IMR-90 (cell line): ENCODE data around the gene GALNT14. TPM values are rescaled to one million over a fixed set of nuclear protein-coding genes. Genes with fewer than 3 reads are reported as not detected.

Experiments used
- ATAC-seq: fragments of 200-7000 bp; cut with Tn5 transposase; 2 replicates; pipeline ENCODE4 v1.9.1; 2020; ENCODE audit warnings: low read depth, mild to moderate bottlenecking, moderate library complexity
- BruUV-seq: library from RNA; stranded (reverse); fragments of 400-500 nt; replicated peaks from 2 replicates; lab custom pipeline; 2021; lab: Mats Ljungman, UMichigan
- CTCF ChIA-PET: fragments of 300-600 bp; formaldehyde crosslinking; extraction: SDS; loops from one replicate; lab custom pipeline; 2021; ENCODE audit warnings: antibody characterized with exemption; lab: Yijun Ruan, JAX
- POLR2A ChIA-PET: fragments of 300-600 bp; sonication (Branson Sonifier 250); formaldehyde crosslinking; loops from one replicate; lab custom pipeline; 2022; ENCODE audit warnings: antibody characterized with exemption; ENCODE audit not compliant: unreplicated experiment; lab: Charles Lee
- DNase-seq: peaks from one replicate; pipeline ENCODE4 v3.0.0; 2013
- H2AFZ ChIP-seq: replicated peaks from 2 replicates; pipeline ENCODE3; 2013; ENCODE audit warnings: low read length, mild to moderate bottlenecking; ENCODE audit not compliant: poor library complexity
- H2AK5ac ChIP-seq: 2 replicates; pipeline ENCODE4 v1.6.1; 2013; ENCODE audit warnings: low read depth, low read length, inconsistent platforms
- H2AK9ac ChIP-seq: replicated peaks from 2 replicates; pipeline ENCODE3; 2013; ENCODE audit warnings: mild to moderate bottlenecking, low read depth, low read length, moderate library complexity; ENCODE audit not compliant: poor library complexity
- H2BK120ac ChIP-seq: 2 replicates; pipeline ENCODE4 v1.6.1; 2013; ENCODE audit warnings: low read depth, low read length, inconsistent platforms
- H2BK15ac ChIP-seq: 3 replicates; pipeline ENCODE4 v1.6.1; 2013; ENCODE audit warnings: low read depth, low read length, inconsistent platforms
- H2BK20ac ChIP-seq: 2 replicates; pipeline ENCODE4 v1.6.1; 2013; ENCODE audit warnings: low read depth, mild to moderate bottlenecking, inconsistent platforms, low read length, moderate library complexity
- H2BK5ac ChIP-seq: 2 replicates; pipeline ENCODE4 v1.6.1; 2013; ENCODE audit warnings: mild to moderate bottlenecking, low read depth, low read length, inconsistent platforms; ENCODE audit not compliant: poor library complexity, severe bottlenecking
- H3K14ac ChIP-seq: replicated peaks from 2 replicates; pipeline ENCODE4 v1.6.1; 2013; ENCODE audit warnings: low read depth, low read length, inconsistent platforms
- H3K18ac ChIP-seq: 2 replicates; pipeline ENCODE4 v1.6.1; 2013; ENCODE audit warnings: low read depth, low read length, control low read depth
- H3K23ac ChIP-seq: 2 replicates; pipeline ENCODE4 v1.6.1; 2013; ENCODE audit warnings: low read depth, low read length, inconsistent platforms
- H3K27ac ChIP-seq: 2 replicates; pipeline ENCODE4 v1.5.1; 2013; ENCODE audit warnings: mild to moderate bottlenecking, control low read depth, low read length; ENCODE audit not compliant: insufficient read depth
- H3K27me3 ChIP-seq: 2 replicates; pipeline ENCODE4 v1.6.1; 2013; ENCODE audit warnings: low read length; ENCODE audit not compliant: control insufficient read depth, insufficient read depth
- H3K36me3 ChIP-seq: 2 replicates; pipeline ENCODE4 v1.6.1; 2013; ENCODE audit warnings: low read length, mixed read lengths; ENCODE audit not compliant: control insufficient read depth, insufficient read depth
- H3K4ac ChIP-seq: 2 replicates; pipeline ENCODE4 v1.6.1; 2013; ENCODE audit warnings: low read depth, low read length, inconsistent platforms
- H3K4me1 ChIP-seq: 2 replicates; pipeline ENCODE4 v1.6.1; 2013; ENCODE audit warnings: low read length, mixed read lengths; ENCODE audit not compliant: control insufficient read depth, insufficient read depth
- H3K4me2 ChIP-seq: 2 replicates; pipeline ENCODE4 v1.6.1; 2013; ENCODE audit warnings: low read depth, mild to moderate bottlenecking, control low read depth, low read length, moderate library complexity
- H3K4me3 ChIP-seq: 2 replicates; pipeline ENCODE4 v1.5.1; 2013; ENCODE audit warnings: low read depth, mild to moderate bottlenecking, control low read depth, low read length, moderate library complexity; ENCODE audit not compliant: insufficient read depth
- H3K56ac ChIP-seq: 2 replicates; pipeline ENCODE4 v1.6.1; 2013; ENCODE audit warnings: low read length, inconsistent platforms; ENCODE audit not compliant: insufficient read depth; ENCODE audit errors: extremely low read depth
- H3K79me1 ChIP-seq, 2 experiments: 2 replicates each; pipeline ENCODE4 v1.6.1; 2013; ENCODE audit warnings: low read length in 2 of 2, inconsistent platforms in 1 of 2, low read depth in 1 of 2
- H3K9ac ChIP-seq: 2 replicates; pipeline ENCODE4 v1.6.1; 2013; ENCODE audit warnings: low read depth, low read length, control low read depth
- H3K9me1 ChIP-seq: 2 replicates; pipeline ENCODE4 v1.6.1; 2013; ENCODE audit warnings: low read length, inconsistent platforms; ENCODE audit not compliant: insufficient read depth
- H3K9me3 ChIP-seq: 2 replicates; pipeline ENCODE4 v1.6.1; 2013; ENCODE audit warnings: low read length; ENCODE audit not compliant: control insufficient read depth, insufficient read depth
- H4K20me1 ChIP-seq: 2 replicates; pipeline ENCODE4 v1.6.1; 2013; ENCODE audit warnings: low read length, inconsistent platforms; ENCODE audit not compliant: insufficient read depth
- H4K5ac ChIP-seq: 2 replicates; pipeline ENCODE4 v1.6.1; 2013; ENCODE audit warnings: mild to moderate bottlenecking, low read depth, low read length, control low read depth
- H4K8ac ChIP-seq, 2 experiments: 2 replicates each; pipeline ENCODE4 v1.6.1; 2013; ENCODE audit warnings: low read depth in 2 of 2, low read length in 2 of 2, control low read depth in 1 of 2, inconsistent platforms in 1 of 2
- H4K91ac ChIP-seq: 2 replicates; pipeline ENCODE4 v1.6.1; 2013; ENCODE audit warnings: low read depth, low read length, inconsistent platforms; ENCODE audit not compliant: insufficient read depth
- CEBPB ChIP-seq: IDR thresholded peaks from 2 replicates; pipeline ENCODE4 v1.6.1; 2012; ENCODE audit warnings: low read depth, low read length, improper control_type of control experiment
- CHD1 ChIP-seq: IDR thresholded peaks from 2 replicates; pipeline ENCODE4 v1.6.1; 2012; ENCODE audit warnings: low read depth, low read length, improper control_type of control experiment
- FOS ChIP-seq: fragments of 150-350 bp; IDR thresholded peaks from 2 replicates; pipeline ENCODE4 v1.6.1; 2016; ENCODE audit warnings: low read depth, low read length
- MAFK ChIP-seq: IDR thresholded peaks from 2 replicates; pipeline ENCODE4 v1.6.1; 2012; ENCODE audit warnings: low read depth, low read length, improper control_type of control experiment
- MAZ ChIP-seq: IDR thresholded peaks from 2 replicates; pipeline ENCODE4 v1.6.1; 2012; ENCODE audit warnings: low read depth, mild to moderate bottlenecking, low read length, improper control_type of control experiment, moderate library complexity, borderline replicate concordance
- MXI1 ChIP-seq: IDR thresholded peaks from 2 replicates; pipeline ENCODE4 v1.6.1; 2012; ENCODE audit warnings: low read depth, mild to moderate bottlenecking, low read length, moderate library complexity, borderline replicate concordance
- NFE2L2 ChIP-seq: fragments of 150-350 bp; IDR thresholded peaks from 2 replicates; pipeline ENCODE4 v1.6.1; 2016; ENCODE audit warnings: low read depth, mild to moderate bottlenecking, low read length
- POLR2A ChIP-seq: IDR thresholded peaks from 2 replicates; pipeline ENCODE4 v1.6.1; 2012; ENCODE audit warnings: mild to moderate bottlenecking, low read depth, low read length
- RCOR1 ChIP-seq: IDR thresholded peaks from 2 replicates; pipeline ENCODE4 v1.6.1; 2012; ENCODE audit warnings: mild to moderate bottlenecking, low read length, improper control_type of control experiment; ENCODE audit not compliant: insufficient replicate concordance
- RFX5 ChIP-seq: IDR thresholded peaks from 2 replicates; pipeline ENCODE4 v1.8.0; 2012; ENCODE audit warnings: low read depth, mild to moderate bottlenecking, low read length, moderate library complexity
- SMC3 ChIP-seq: fragments of 150-350 bp; IDR thresholded peaks from 2 replicates; pipeline ENCODE4 v1.6.1; 2016; ENCODE audit warnings: low read depth, mild to moderate bottlenecking, antibody characterized with exemption, low read length, moderate library complexity
- dilution Hi-C: fragments of 300-500 bp; cut with HindIII; formaldehyde crosslinking; loops from one replicate; pipeline ENCODE4 v1.14.3; 2018; ENCODE audit warnings: low sequenced_read_pairs; ENCODE audit not compliant: unreplicated experiment
- in situ Hi-C: fragments of 300-500 bp; cut with MboI; formaldehyde crosslinking; loops from 3 replicates; pipeline ENCODE4 v1.14.3; 2019; ENCODE audit warnings: low sequenced_read_pairs, inconsistent platforms, mixed read lengths
- intact Hi-C: fragments of 100-400 bp; cut with micrococcal nuclease; formaldehyde crosslinking; loops from 2 replicates; pipeline ENCODE4 v1.10.0; 2022
- polyA plus RNA-seq, 3 experiments: library from polyadenylated mRNA; depleted of rRNA; stranded (reverse); fragments of >200 nt; gene quantifications; 2 replicates each; pipeline ENCODE4 v1.2.3, GENCODE V29; 2012; ENCODE audit warnings: low replicate concordance in 1 of 3
- total RNA-seq: library from RNA; depleted of rRNA; stranded (reverse); fragments of >200 nt; gene quantifications from 2 replicates; pipeline ENCODE4 v1.2.3, GENCODE V29; 2012
- TF ChIP-seq, protein P1 (sequence below): fragments of 150-350 bp; IDR thresholded peaks from 2 replicates; pipeline ENCODE4 v1.6.1; 2016; ENCODE audit warnings: low read depth, mild to moderate bottlenecking, low read length, moderate library complexity, borderline replicate concordance
- TF ChIP-seq, protein P2 (sequence below): fragments of 150-350 bp; IDR thresholded peaks from 2 replicates; pipeline ENCODE4 v1.6.1; 2017; ENCODE audit warnings: mild to moderate bottlenecking, antibody characterized with exemption, low read length, low read depth
- TF ChIP-seq, protein P3 (sequence below): conservative IDR thresholded peaks from 2 replicates; pipeline ENCODE4 v1.5.1; 2012; ENCODE audit warnings: mild to moderate bottlenecking, low read depth, low read length, improper control_type of control experiment

Gene GALNT14
- total and polyA plus RNA-seq, 2 of the 4 experiments (the other 2 are of a cell fraction) = 0.15 to 0.18 TPM

DNA sequence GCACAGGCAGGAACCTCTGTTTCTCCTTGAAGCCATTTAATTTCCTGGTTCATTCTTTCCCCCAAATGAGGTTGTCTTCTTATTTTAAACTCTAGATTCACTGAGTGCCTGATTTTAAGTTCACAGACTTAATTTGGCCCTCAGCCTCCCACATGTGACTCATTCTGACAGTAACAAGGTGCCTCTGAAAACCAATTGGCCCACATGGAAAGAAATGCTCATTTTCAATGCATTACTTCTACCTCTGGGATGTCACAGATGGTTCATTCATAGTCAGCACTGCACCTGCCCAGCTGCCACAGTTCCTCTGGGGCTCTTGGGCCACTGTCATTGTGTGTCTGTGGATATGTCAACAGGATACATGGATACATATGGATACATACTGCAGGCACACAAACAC lies 190.6 kb downstream of the GALNT14 start:
- no peaks in the 10 kb centered on the region for H4K20me1 ChIP-seq
- no TSS peak for BruUV-seq
- no peak for DNase-seq
- H3K4ac ChIP-seq = no peak overlapping the region
- H3K9me1 ChIP-seq = no peaks in the 10 kb centered on the region
- H3K27ac ChIP-seq = no peak overlapping the region
- no peak overlapping the region for H3K9ac ChIP-seq
- H2BK120ac ChIP-seq = no peak overlapping the region
- no peak overlapping the region for H2AK9ac ChIP-seq
- H3K18ac ChIP-seq = no peak overlapping the region
- no peak overlapping the region for H4K5ac ChIP-seq
- CTCF ChIA-PET = no interaction called here
- POLR2A ChIA-PET = no interaction called here
- no peaks in the 10 kb centered on the region for H3K4me1 ChIP-seq
- no peak overlapping the region for H2BK20ac ChIP-seq
- H3K36me3 ChIP-seq = no peaks in the 10 kb centered on the region
- H3K4me3 ChIP-seq = no peak overlapping the region
- no peak overlapping the region for H3K14ac ChIP-seq
- H3K23ac ChIP-seq = no peak overlapping the region
- H2BK5ac ChIP-seq = no peak overlapping the region
- no peaks in the 10 kb centered on the region for H3K79me1 ChIP-seq
- no peak overlapping the region for H2AK5ac ChIP-seq
- dilution Hi-C loops = no loop called here
- no peaks in the 10 kb centered on the region for H3K9me3 ChIP-seq
- in situ Hi-C loops = no loop called here
- TF ChIP-seq CHD1 (no peak), MAFK (no peak), MAZ (no peak), RFX5 (no peak), FOS (no peak), POLR2A (no peak), MXI1 (no peak), NFE2L2 (no peak), SMC3 (no peak), CEBPB (no peak), RCOR1 (no peak)
- TF ChIP-seq, protein P1, sequence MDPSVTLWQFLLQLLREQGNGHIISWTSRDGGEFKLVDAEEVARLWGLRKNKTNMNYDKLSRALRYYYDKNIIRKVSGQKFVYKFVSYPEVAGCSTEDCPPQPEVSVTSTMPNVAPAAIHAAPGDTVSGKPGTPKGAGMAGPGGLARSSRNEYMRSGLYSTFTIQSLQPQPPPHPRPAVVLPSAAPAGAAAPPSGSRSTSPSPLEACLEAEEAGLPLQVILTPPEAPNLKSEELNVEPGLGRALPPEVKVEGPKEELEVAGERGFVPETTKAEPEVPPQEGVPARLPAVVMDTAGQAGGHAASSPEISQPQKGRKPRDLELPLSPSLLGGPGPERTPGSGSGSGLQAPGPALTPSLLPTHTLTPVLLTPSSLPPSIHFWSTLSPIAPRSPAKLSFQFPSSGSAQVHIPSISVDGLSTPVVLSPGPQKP = no peak
- TF ChIP-seq, protein P2, sequence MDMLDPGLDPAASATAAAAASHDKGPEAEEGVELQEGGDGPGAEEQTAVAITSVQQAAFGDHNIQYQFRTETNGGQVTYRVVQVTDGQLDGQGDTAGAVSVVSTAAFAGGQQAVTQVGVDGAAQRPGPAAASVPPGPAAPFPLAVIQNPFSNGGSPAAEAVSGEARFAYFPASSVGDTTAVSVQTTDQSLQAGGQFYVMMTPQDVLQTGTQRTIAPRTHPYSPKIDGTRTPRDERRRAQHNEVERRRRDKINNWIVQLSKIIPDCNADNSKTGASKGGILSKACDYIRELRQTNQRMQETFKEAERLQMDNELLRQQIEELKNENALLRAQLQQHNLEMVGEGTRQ = no peak
- TF ChIP-seq, protein P3, sequence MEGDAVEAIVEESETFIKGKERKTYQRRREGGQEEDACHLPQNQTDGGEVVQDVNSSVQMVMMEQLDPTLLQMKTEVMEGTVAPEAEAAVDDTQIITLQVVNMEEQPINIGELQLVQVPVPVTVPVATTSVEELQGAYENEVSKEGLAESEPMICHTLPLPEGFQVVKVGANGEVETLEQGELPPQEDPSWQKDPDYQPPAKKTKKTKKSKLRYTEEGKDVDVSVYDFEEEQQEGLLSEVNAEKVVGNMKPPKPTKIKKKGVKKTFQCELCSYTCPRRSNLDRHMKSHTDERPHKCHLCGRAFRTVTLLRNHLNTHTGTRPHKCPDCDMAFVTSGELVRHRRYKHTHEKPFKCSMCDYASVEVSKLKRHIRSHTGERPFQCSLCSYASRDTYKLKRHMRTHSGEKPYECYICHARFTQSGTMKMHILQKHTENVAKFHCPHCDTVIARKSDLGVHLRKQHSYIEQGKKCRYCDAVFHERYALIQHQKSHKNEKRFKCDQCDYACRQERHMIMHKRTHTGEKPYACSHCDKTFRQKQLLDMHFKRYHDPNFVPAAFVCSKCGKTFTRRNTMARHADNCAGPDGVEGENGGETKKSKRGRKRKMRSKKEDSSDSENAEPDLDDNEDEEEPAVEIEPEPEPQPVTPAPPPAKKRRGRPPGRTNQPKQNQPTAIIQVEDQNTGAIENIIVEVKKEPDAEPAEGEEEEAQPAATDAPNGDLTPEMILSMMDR = no peak
- no peak overlapping the region for H4K8ac ChIP-seq
- no peak overlapping the region for H3K56ac ChIP-seq
- no peak overlapping the region for H4K91ac ChIP-seq
- no peak overlapping the region for H2AFZ ChIP-seq
- no peak for ATAC-seq
- intact Hi-C loops = no loop called here
- no peak overlapping the region for H3K4me2 ChIP-seq
- H3K27me3 ChIP-seq = no peaks in the 10 kb centered on the region
- no peak overlapping the region for H2BK15ac ChIP-seq
